GM12875 (cell line): ENCODE results near the gene SYNJ2BP.

Source experiments
- H3K4me3 ChIP-seq: one replicate; pipeline ENCODE4 v1.5.1; 2011; ENCODE audit warnings: low read depth, low read length, control low read depth
- TF ChIP-seq, protein P1 (sequence below): IDR thresholded peaks from 2 replicates; pipeline ENCODE4 v1.5.1; 2011; ENCODE audit warnings: low read depth, mild to moderate bottlenecking, control low read depth, inconsistent platforms, low read length, moderate library complexity, borderline replicate concordance; ENCODE audit not compliant: insufficient read depth

Gene SYNJ2BP

DNA sequence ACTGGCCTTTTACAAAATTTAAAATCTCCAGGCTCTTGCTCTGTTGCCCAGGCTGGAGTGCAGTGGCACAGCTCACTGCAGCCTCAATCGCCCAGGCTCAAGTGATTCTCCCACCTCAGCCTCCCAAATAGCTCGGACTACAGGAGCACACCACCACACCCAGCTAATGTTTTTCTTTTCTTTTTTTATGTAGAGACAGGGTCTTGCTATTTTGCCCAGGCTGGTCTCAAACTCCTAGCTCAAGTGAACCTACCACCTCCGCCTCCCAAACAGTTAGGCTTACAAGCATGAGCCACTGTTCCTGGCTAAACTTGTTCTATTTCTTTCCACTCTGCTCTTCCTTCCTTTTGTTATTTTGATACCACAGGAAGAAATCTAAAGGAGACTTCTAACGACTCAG is 15.2 kb downstream of the SYNJ2BP start:
- TF ChIP-seq, protein P1, sequence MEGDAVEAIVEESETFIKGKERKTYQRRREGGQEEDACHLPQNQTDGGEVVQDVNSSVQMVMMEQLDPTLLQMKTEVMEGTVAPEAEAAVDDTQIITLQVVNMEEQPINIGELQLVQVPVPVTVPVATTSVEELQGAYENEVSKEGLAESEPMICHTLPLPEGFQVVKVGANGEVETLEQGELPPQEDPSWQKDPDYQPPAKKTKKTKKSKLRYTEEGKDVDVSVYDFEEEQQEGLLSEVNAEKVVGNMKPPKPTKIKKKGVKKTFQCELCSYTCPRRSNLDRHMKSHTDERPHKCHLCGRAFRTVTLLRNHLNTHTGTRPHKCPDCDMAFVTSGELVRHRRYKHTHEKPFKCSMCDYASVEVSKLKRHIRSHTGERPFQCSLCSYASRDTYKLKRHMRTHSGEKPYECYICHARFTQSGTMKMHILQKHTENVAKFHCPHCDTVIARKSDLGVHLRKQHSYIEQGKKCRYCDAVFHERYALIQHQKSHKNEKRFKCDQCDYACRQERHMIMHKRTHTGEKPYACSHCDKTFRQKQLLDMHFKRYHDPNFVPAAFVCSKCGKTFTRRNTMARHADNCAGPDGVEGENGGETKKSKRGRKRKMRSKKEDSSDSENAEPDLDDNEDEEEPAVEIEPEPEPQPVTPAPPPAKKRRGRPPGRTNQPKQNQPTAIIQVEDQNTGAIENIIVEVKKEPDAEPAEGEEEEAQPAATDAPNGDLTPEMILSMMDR: no peak
- no peak overlapping the region for H3K4me3 ChIP-seq

DNA sequence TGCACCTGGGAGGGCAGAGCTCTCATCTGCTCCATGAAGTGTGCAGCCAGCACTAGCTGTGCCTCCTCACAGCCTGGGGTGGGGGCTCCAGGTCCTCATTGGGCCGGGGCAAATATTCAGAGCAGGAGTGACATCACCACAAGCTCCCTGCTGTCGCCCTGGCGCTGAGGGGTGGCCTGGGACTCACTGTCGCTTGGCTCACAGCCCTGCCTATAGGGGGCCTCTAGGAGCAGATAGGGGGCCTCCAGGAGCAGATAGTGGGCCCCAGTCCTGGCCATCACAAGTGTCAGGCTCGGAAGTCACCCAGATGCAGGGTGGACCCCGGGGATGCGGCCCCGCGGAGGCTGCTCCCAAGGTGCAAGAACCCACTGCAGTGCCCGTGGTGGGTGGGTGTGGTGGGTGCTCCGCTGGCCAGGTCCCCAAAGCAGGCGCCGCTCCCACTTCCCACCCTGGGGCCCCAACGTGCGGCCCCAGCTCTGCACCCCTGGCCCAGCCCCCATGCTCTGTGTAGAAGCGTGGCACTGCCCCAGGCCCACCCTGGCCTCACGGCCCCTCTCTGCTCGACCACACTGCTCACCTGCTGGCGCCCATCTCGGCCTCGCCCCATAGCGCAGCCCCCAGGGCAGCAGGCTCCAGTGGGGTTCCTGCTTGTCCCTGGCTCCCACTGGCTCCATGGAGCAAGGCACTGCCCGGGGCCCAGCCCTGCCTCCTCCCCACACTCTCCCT is 18.0 kb downstream of the SYNJ2BP start:
- H3K4me3 ChIP-seq: no peak overlapping the region
- TF ChIP-seq, protein P1: no peak

DNA sequence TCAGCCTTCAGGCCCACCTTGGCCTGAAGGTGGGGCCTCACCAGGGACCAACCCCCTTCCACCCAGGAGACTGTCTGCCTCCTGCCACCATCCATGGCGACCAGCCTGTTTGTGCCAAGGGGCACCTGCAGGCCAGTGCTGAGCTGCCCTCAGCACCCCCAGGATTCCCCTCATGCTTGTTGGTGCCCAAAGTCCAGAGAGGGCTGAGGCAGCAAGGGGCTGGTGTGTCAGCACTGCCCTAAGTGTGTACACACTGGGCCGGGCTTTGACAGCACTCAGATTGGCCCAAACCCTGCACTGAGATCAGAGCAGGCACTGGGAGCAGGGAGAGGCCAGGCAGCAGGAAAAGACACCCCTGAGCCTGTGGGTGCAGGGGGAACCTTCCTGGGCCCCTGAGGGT is 18.6 kb downstream of the SYNJ2BP start:
- H3K4me3 ChIP-seq: no peak overlapping the region
- TF ChIP-seq, protein P1: no peak

- H3K4me3 ChIP-seq: no peak overlapping the region
- TF ChIP-seq, protein P1: no peak
These were observed 19.1 kb downstream of the SYNJ2BP start for GRCh38 chr14:70397746-70398145.

GRCh38 chr14:70394674-70395306 is 22.1 kb downstream of the SYNJ2BP start:
- H3K4me3 ChIP-seq: no peak overlapping the region
- TF ChIP-seq, protein P1: no peak

- TF ChIP-seq, protein P1: no peak
- H3K4me3 ChIP-seq: no peak overlapping the region
These were observed 24.2 kb downstream of the SYNJ2BP start for GRCh38 chr14:70392676-70393075.
